Effector memory CD8-positive, alpha-beta T cell (primary cell): Measurements from ENCODE around the gene ZNF385C.

ENCODE experiments used
- ATAC-seq: fragments of 150-1000 bp; cut with Tn5 transposase; replicated peaks from 2 replicates; pipeline ENCODE4 v1.10.0; 2021; ENCODE audit warnings: mild to moderate bottlenecking, moderate library complexity
- DNase-seq, 3 experiments: peaks; one replicate each; pipeline ENCODE4 v3.0.0; 2021
- H3K27ac Mint-ChIP-seq, 2 donors: one replicate each; pipeline ENCODE4 v1.8.0; 2022; ENCODE audit warnings: mild to moderate bottlenecking in 2 of 2, mixed read lengths in 2 of 2, moderate library complexity in 2 of 2
- H3K27me3 Mint-ChIP-seq, 2 donors: one replicate each; pipeline ENCODE4 v1.8.0; 2022; ENCODE audit warnings: mixed read lengths in 2 of 2
- H3K36me3 Mint-ChIP-seq: one replicate; pipeline ENCODE4 v1.8.0; 2022; ENCODE audit warnings: mild to moderate bottlenecking, moderate library complexity, mixed read lengths; ENCODE audit not compliant: insufficient read depth
- H3K4me1 Mint-ChIP-seq, 2 donors: one replicate each; pipeline ENCODE4 v1.8.0; 2022; ENCODE audit warnings: low read depth in 2 of 2, mixed read lengths in 2 of 2
- H3K4me3 Mint-ChIP-seq, 2 donors: one replicate each; pipeline ENCODE4 v1.8.0; 2022; ENCODE audit warnings: mild to moderate bottlenecking in 2 of 2, mixed read lengths in 2 of 2, moderate library complexity in 2 of 2
- H3K9me3 Mint-ChIP-seq, 2 donors: one replicate each; pipeline ENCODE4 v1.8.0; 2022; ENCODE audit warnings: mixed read lengths in 2 of 2

Gene ZNF385C

GRCh38 chr17:42107597-42108576, 9.6 kb upstream of the ZNF385C start:
- peak overlapping the region in 1 of 2 donors; percentile 41 for H3K27ac Mint-ChIP-seq
- H3K4me3 Mint-ChIP-seq = peak overlapping the region; percentile 18 to 50
- peak; percentile 78 to 84 (median 84) for DNase-seq
- no peaks in the 10 kb centered on the region for H3K27me3 Mint-ChIP-seq
- H3K4me1 Mint-ChIP-seq = peaks cover 19 to 31% of the 10 kb centered on the region in 2 donors
- no peaks in the 10 kb centered on the region for H3K9me3 Mint-ChIP-seq
- ATAC-seq = peak; percentile 73
- peaks cover 25% of the 10 kb centered on the region for H3K36me3 Mint-ChIP-seq

GRCh38 chr17:42107124-42107523, 8.9 kb upstream of the ZNF385C start:
- peaks cover 15 to 26% of the 10 kb centered on the region in 2 donors for H3K4me1 Mint-ChIP-seq
- no peak for ATAC-seq
- peak overlapping the region in 1 of 2 donors; percentile 50 for H3K4me3 Mint-ChIP-seq

GRCh38 chr17:42106009-42106408, 7.7 kb upstream of the ZNF385C start:
- DNase-seq (no peak), ATAC-seq (no peak)
- Mint-ChIP-seq H3K36me3 (peaks cover 25% of the 10 kb centered on the region), H3K4me1 (peaks cover 12 to 20% of the 10 kb centered on the region in 2 donors), H3K4me3 (no peak overlapping the region), H3K27me3 (no peaks in the 10 kb centered on the region), H3K27ac (peak overlapping the region in 1 of 2 donors; percentile 17), H3K9me3 (no peaks in the 10 kb centered on the region)

More at GRCh38 chr17:42107124-42107523, 8.9 kb upstream of the ZNF385C start:
- no peak for DNase-seq
- no peaks in the 10 kb centered on the region for H3K9me3 Mint-ChIP-seq
- H3K27ac Mint-ChIP-seq = no peak overlapping the region
- peaks cover 25% of the 10 kb centered on the region for H3K36me3 Mint-ChIP-seq
- H3K27me3 Mint-ChIP-seq = no peaks in the 10 kb centered on the region

- peaks cover 17% of the 10 kb centered on the region for H3K36me3 Mint-ChIP-seq
- H3K27ac Mint-ChIP-seq = no peak overlapping the region
- DNase-seq = no peak
- no peaks in the 10 kb centered on the region for H3K9me3 Mint-ChIP-seq
- ATAC-seq = no peak
- no peak overlapping the region for H3K4me3 Mint-ChIP-seq
- peaks cover 6 to 12% of the 10 kb centered on the region in 2 donors for H3K4me1 Mint-ChIP-seq
- H3K27me3 Mint-ChIP-seq = no peaks in the 10 kb centered on the region
Observed at GRCh38 chr17:42104264-42104663, 6.0 kb upstream of the ZNF385C start.

GRCh38 chr17:42103221-42103954, 5.1 kb upstream of the ZNF385C start:
- H3K36me3 Mint-ChIP-seq = peaks cover 10% of the 10 kb centered on the region

GRCh38 chr17:42101513-42102292, 3.4 kb upstream of the ZNF385C start:
- no peak overlapping the region for H3K4me3 Mint-ChIP-seq
- peaks cover 12 to 16% of the 10 kb centered on the region in 2 donors for H3K27me3 Mint-ChIP-seq
- H3K36me3 Mint-ChIP-seq = peaks cover 2% of the 10 kb centered on the region
- DNase-seq (peak; percentile 50 to 58 (median 56)), ATAC-seq (peak; percentile 61)
- H3K4me1 Mint-ChIP-seq = peaks cover 4 to 8% of the 10 kb centered on the region in 2 donors
- peak overlapping the region in 1 of 2 donors; percentile 13 for H3K27ac Mint-ChIP-seq
- no peaks in the 10 kb centered on the region for H3K9me3 Mint-ChIP-seq

More at GRCh38 chr17:42103221-42103954, 5.1 kb upstream of the ZNF385C start:
- H3K9me3 Mint-ChIP-seq = no peaks in the 10 kb centered on the region
- no peak overlapping the region for H3K27ac Mint-ChIP-seq
- no peak overlapping the region for H3K4me3 Mint-ChIP-seq
- ATAC-seq = no peak
- no peak for DNase-seq
- peaks cover 6 to 9% of the 10 kb centered on the region in 2 donors for H3K4me1 Mint-ChIP-seq
- no peaks in the 10 kb centered on the region for H3K27me3 Mint-ChIP-seq

- no peak for DNase-seq
- Mint-ChIP-seq H3K4me1 (peaks cover 4 to 8% of the 10 kb centered on the region in 2 donors), H3K36me3 (peaks cover 3% of the 10 kb centered on the region), H3K4me3 (no peak overlapping the region), H3K27me3 (peaks cover 12 to 33% of the 10 kb centered on the region in 2 donors), H3K9me3 (no peaks in the 10 kb centered on the region), H3K27ac (peak overlapping the region in 1 of 2 donors; percentile 20)
- peak; percentile 17 for ATAC-seq
Observed at GRCh38 chr17:42098730-42099399, 592 bp upstream of the ZNF385C start.

GRCh38 chr17:42096360-42097111, 1.7 kb downstream of the ZNF385C start:
- Mint-ChIP-seq H3K4me3 (no peak overlapping the region), H3K27ac (no peak overlapping the region), H3K36me3 (peaks cover 3% of the 10 kb centered on the region), H3K9me3 (no peaks in the 10 kb centered on the region), H3K4me1 (peaks cover 4 to 6% of the 10 kb centered on the region in 2 donors), H3K27me3 (peaks cover 12 to 52% of the 10 kb centered on the region in 2 donors)
- ATAC-seq = no peak
- DNase-seq = no peak

GRCh38 chr17:42094375-42095069, 3.8 kb downstream of the ZNF385C start:
- H3K36me3 Mint-ChIP-seq = peaks cover 3% of the 10 kb centered on the region
- DNase-seq = no peak
- peaks cover 4% of the 10 kb centered on the region in 2 donors for H3K4me1 Mint-ChIP-seq
- no peaks in the 10 kb centered on the region for H3K9me3 Mint-ChIP-seq
- H3K4me3 Mint-ChIP-seq = no peak overlapping the region
- H3K27me3 Mint-ChIP-seq = peaks cover 19 to 65% of the 10 kb centered on the region in 2 donors
- no peak overlapping the region for H3K27ac Mint-ChIP-seq
- ATAC-seq = no peak

- ATAC-seq (no peak), DNase-seq (no peak)
- Mint-ChIP-seq H3K9me3 (no peaks in the 10 kb centered on the region), H3K27ac (no peak overlapping the region), H3K4me3 (no peak overlapping the region), H3K27me3 (peaks cover 25 to 74% of the 10 kb centered on the region in 2 donors), H3K36me3 (peaks cover 3% of the 10 kb centered on the region), H3K4me1 (peaks cover 2 to 3% of the 10 kb centered on the region in 2 donors)
Observed at GRCh38 chr17:42092939-42093338, 5.3 kb downstream of the ZNF385C start.

GRCh38 chr17:42090964-42091790, 7.1 kb downstream of the ZNF385C start:
- Mint-ChIP-seq H3K4me1 (no peaks in the 10 kb centered on the region), H3K36me3 (peaks cover 3% of the 10 kb centered on the region), H3K27ac (no peak overlapping the region), H3K9me3 (no peaks in the 10 kb centered on the region), H3K4me3 (no peak overlapping the region), H3K27me3 (peaks cover 16 to 56% of the 10 kb centered on the region in 2 donors)
- ATAC-seq (no peak), DNase-seq (no peak)
